Activated naive CD4-positive, alpha-beta T cell treated with anti-CD3 and anti-CD28 coated beads for 36 hours (primary cell): ENCODE data around the gene C8G. TPM values are rescaled to one million over a fixed set of nuclear protein-coding genes. Genes with fewer than 3 reads are reported as not detected.

Experiments
- CTCF ChIA-PET: fragments of 350-600 bp; sonication (Branson Sonifier 250); formaldehyde crosslinking; loops from one replicate; lab custom pipeline; 2021; ENCODE audit warnings: antibody characterized with exemption; lab: Charles Lee
- DNase-seq: peaks from one replicate; pipeline ENCODE4 v3.0.0-alpha.2; 2020
- H3K27ac Mint-ChIP-seq: one replicate; pipeline ENCODE4 v1.8.0; 2021; ENCODE audit warnings: mild to moderate bottlenecking, mixed read lengths
- H3K27me3 Mint-ChIP-seq: one replicate; pipeline ENCODE4 v1.8.0; 2021; ENCODE audit warnings: low read depth, mixed read lengths
- H3K36me3 Mint-ChIP-seq: one replicate; pipeline ENCODE4 v1.8.0; 2021; ENCODE audit warnings: low read depth, mixed read lengths
- H3K4me1 Mint-ChIP-seq: one replicate; pipeline ENCODE4 v1.8.0; 2021; ENCODE audit warnings: low read depth, mixed read lengths
- H3K4me3 Mint-ChIP-seq: one replicate; pipeline ENCODE4 v1.8.0; 2021; ENCODE audit warnings: mild to moderate bottlenecking, moderate library complexity, mixed read lengths
- H3K9me3 Mint-ChIP-seq: one replicate; pipeline ENCODE4 v1.8.0; 2021; ENCODE audit warnings: mixed read lengths
- intact Hi-C: fragments of 100-400 bp; cut with micrococcal nuclease; formaldehyde crosslinking; loops from one replicate; pipeline ENCODE4 v1.15.1; 2023
- total RNA-seq, 2 experiments: library from RNA; stranded (reverse); gene quantifications; one replicate each; pipeline ENCODE4 v1.2.3, GENCODE V29; 2021

C8G gene
- total RNA-seq, 2 experiments from 2014 or later, result 0.83 TPM; not detected in 1

DNA sequence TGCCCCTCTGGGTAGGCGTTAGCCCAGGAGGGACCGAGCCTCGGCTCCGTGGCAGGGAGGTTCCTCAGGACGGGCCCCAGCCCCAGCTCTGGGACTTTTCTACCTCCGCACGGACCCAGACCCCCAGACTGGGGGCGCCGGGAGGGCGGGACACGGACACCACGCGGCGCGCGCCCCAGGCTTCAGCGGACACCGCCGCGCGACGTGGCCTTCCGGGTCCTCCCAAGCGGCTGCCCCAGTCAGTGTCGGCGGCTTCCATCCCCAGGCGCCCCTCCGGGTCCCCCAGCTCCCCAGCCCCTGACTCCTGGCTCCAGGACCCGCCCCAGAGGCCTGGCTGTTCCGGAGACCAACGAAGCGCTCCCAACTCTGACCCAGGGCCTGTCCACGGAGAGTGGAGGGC, 40.8 kb downstream of the C8G start:
- CTCF ChIA-PET, result interaction anchor here (1.5 kb wide), 1 partner anchor 38 kb away, joined by 6 read pairs; no protein-coding TSS in a partner anchor
- Mint-ChIP-seq H3K4me1 (no peaks in the 10 kb centered on the region), H3K27me3 (peaks cover 18% of the 10 kb centered on the region)

DNA sequence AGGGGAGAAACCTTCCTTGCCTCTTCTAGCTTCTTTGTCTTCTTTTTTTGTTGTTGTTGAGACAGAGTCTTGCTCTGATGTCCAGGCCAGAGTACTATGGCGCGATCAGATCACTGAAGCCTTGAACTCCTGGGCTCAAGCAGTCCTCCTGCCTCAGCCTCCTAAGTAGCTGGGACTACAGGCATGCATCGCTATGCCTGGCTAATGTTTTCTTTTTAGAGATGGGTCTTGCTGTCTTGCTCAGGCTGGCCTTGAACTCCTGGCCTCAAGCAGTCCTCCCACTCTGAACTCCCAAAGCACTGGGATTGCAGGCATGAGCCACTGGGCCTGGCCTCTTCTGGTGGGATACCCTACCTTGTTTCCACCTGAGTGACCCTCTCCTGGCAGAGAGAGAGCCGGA, 43.8 kb downstream of the C8G start:
- intact Hi-C loops, result no loop called here
- Mint-ChIP-seq H3K4me1 (peaks cover 12% of the 10 kb centered on the region), H3K27ac (no peak overlapping the region), H3K27me3 (peaks cover 10% of the 10 kb centered on the region), H3K9me3 (no peaks in the 10 kb centered on the region), H3K36me3 (peaks cover 7% of the 10 kb centered on the region), H3K4me3 (no peak overlapping the region)
- CTCF ChIA-PET, result interaction anchor here (0.6 kb wide), 1 partner anchor 11 kb away, joined by 3 read pairs; no protein-coding TSS in a partner anchor
- no peak for DNase-seq

More for the DNA sequence above, 40.8 kb downstream of the C8G start:
- no peaks in the 10 kb centered on the region for H3K36me3 Mint-ChIP-seq
- intact Hi-C loops, result no loop called here
- no peak for DNase-seq
- no peak overlapping the region for H3K4me3 Mint-ChIP-seq
- H3K27ac Mint-ChIP-seq, result no peak overlapping the region
- H3K9me3 Mint-ChIP-seq, result no peaks in the 10 kb centered on the region

DNA sequence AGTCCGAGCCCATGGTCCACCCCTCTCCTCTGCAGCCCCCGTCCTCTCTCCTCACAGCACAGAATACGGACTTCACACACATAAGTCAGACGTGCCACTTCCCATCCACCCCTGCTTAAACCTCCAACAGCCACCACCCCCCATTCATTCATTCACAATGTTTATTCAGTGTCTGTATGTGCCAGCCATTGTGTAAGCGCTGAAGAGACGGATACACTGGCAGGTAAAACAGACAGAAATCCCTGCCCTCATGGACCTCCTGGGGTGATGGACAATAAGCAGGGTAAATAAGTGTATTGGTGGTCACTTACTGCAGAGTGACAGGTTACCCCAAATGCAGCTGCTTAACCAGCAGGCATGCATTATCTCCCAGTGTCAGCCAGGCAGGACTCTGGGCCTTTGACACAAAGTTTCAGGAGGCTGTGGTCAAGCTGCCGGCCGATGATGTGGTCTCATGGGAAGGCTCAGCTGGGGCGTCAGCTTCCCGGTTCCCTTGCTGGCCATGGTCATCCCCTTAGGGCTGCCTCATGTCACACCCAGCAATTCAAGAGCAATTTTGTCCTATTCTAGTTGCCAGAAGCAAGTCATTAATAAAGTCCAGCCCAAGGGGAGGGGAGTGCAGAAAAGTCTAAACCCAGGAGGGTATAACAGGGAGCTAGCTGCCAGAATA, 45.3 kb downstream of the C8G start:
- DNase-seq, result no peak
- no peaks in the 10 kb centered on the region for H3K9me3 Mint-ChIP-seq
- H3K27me3 Mint-ChIP-seq, result peaks cover 6% of the 10 kb centered on the region
- peaks cover 12% of the 10 kb centered on the region for H3K4me1 Mint-ChIP-seq
- H3K4me3 Mint-ChIP-seq, result no peak overlapping the region
- peaks cover 9% of the 10 kb centered on the region for H3K36me3 Mint-ChIP-seq
- CTCF ChIA-PET, result interaction anchor here (1.7 kb wide), 1 partner anchor 45 kb away, joined by 6 read pairs; no protein-coding TSS in a partner anchor
- intact Hi-C loops, result loop anchor here (5.0 kb wide), 1 partner anchor 88 kb away; no protein-coding TSS in a partner anchor
- no peak overlapping the region for H3K27ac Mint-ChIP-seq

DNA sequence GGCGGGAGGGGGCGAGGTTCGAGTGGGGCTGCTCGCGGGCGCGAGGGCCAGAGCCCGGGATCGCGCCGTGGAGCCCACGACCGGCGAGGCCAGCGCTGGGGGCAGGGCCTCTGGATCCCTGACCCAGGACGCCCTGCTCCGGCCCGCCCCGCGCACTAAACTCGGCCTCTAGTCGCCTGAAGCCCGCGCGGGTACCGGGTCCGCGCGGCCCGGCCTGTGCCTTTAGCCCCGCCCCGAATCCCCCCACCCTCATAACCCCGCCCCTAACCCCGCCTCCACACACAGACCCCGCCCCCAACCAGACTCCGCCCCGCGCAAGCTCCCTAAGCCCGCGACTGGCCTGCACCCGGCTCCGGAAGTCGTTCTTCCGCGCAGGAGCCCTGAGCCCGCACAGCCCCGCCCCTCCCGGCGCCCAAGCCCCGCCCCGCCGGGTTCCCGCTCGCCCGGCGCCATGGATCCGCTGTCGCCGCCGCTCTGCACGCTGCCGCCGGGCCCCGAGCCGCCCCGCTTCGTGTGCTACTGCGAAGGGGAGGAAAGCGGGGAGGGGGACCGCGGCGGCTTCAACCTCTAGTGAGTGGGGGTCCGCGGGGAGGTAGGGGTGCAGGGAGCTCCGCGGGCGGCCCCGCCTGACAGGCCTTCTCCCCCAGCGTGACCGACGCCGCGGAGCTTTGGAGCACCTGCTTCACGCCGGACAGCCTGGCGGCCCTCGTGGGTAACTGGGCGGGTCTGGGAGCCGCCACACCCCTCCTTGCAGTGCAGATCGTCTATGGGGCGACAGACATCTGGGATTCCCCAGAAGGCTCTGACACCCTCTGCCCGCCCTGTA, 47.2 kb downstream of the C8G start, which contains the start of gene PAXX:
Gene PAXX (plus strand): TSS at position 430 of the 826 bp plus-strand sequence. CDS start 22 bp downstream, at position 452.
- peaks cover 16% of the 10 kb centered on the region for H3K4me1 Mint-ChIP-seq

DNA sequence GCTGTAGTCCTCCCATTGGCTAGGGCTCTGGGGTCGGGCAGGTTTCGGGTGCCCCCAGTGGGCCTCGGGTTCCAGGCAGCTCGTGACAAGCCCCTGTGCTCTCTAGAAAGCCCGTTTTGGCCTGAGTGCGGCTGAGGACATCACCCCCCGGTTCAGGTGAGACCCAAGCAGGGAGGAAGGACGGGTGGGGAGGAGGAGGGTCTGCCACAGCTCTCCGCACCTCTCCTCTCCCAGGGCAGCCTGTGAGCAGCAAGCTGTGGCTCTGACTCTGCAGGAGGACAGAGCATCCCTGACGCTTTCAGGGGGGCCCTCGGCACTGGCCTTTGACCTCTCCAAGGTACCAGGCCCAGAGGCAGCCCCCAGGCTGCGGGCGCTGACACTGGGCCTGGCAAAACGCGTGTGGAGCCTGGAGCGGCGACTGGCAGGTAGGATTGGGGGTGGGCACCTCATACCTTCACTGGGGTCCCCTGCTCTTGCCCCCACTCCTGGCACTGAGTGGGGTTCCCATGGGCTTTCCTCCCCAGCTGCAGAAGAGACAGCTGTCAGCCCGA, 47.9 kb downstream of the C8G start:
- peak overlapping the region; percentile 81 for H3K27ac Mint-ChIP-seq
- peaks cover 9% of the 10 kb centered on the region for H3K36me3 Mint-ChIP-seq
- CTCF ChIA-PET, result interaction anchor here (0.9 to 2.8 kb wide), 5 partner anchors 10 to 215 kb away, joined by 3 to 13 read pairs (median 3); partner anchors contain the start of gene ABCA2
- peaks cover 20% of the 10 kb centered on the region for H3K4me1 Mint-ChIP-seq
- intact Hi-C loops, result loop anchor here (1.0 to 5.0 kb wide), 6 partner anchors 43 to 202 kb away; partner anchors contain the start of genes AJM1, RABL6, TMEM141 and TRAF2
- peak overlapping the region; percentile 83 for H3K4me3 Mint-ChIP-seq
- no peaks in the 10 kb centered on the region for H3K9me3 Mint-ChIP-seq
- DNase-seq, result no peak
- peaks cover 6% of the 10 kb centered on the region for H3K27me3 Mint-ChIP-seq

More for the DNA sequence above, 47.2 kb downstream of the C8G start, which contains the start of gene PAXX:
- Mint-ChIP-seq H3K36me3 (peaks cover 9% of the 10 kb centered on the region), H3K4me3 (peak within 1 kb of the TSS; percentile 83), H3K27me3 (peaks cover under 1% of the 10 kb centered on the region), H3K27ac (peak within 1 kb of the TSS; percentile 81), H3K9me3 (no peaks in the 10 kb centered on the region)
- intact Hi-C loops, result loop anchor here (1.0 to 5.0 kb wide), 6 partner anchors 42 to 201 kb away; partner anchors contain the start of genes AJM1, RABL6, TMEM141 and TRAF2
- CTCF ChIA-PET, result interaction anchor here (0.9 to 2.8 kb wide), 5 partner anchors 11 to 214 kb away, joined by 3 to 13 read pairs (median 4); partner anchors contain the start of gene ABCA2
- peak; percentile 95 for DNase-seq

DNA sequence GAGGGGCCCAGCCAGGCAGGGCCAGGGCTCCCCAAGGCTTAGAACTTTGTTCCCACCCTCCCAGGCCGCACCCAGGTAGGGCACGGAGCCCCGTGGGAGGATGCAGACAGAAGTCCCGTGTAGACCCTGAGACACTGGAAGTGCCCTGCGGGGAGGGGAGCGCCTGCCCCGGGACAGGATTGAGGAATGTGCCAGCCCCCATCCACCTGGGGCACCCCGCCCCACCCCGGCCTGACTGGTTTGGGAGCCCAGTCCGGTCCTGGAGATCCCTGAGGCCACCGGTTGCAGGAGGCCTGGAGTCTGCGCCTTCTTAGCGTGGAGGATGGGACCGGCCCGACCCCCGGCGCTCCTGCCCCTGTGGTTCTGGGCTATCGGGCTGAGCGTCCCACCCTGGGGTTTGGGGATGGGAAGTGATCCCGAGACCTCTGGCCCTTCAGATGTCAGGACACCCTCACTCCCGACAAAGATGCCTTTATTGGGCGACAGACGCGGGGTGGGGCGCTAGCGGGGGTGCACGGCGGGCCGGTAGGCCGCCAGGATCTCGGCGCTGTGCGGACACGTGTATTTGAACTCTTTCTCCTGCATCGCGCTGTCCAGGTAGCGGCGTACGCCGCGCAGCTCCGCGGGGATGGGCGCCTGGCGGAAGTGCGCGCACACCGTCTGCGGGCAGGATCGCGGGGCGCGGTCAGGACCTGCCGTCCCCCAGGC, 49.3 kb downstream of the C8G start:
- intact Hi-C loops, result loop anchor here (5.0 kb wide), 1 partner anchor 92 kb away; no protein-coding TSS in a partner anchor
- peaks cover 9% of the 10 kb centered on the region for H3K36me3 Mint-ChIP-seq
- H3K4me1 Mint-ChIP-seq, result peaks cover 21% of the 10 kb centered on the region
- H3K4me3 Mint-ChIP-seq, result peak overlapping the region; percentile 83
- no peak for DNase-seq
- H3K27ac Mint-ChIP-seq, result no peak overlapping the region
- H3K27me3 Mint-ChIP-seq, result peaks cover 13% of the 10 kb centered on the region
- no peaks in the 10 kb centered on the region for H3K9me3 Mint-ChIP-seq
- CTCF ChIA-PET, result interaction anchor here (0.7 to 2.8 kb wide), 3 partner anchors 35 to 52 kb away, joined by 3 to 13 read pairs (median 3); partner anchors contain the start of genes ABCA2 and C8G

DNA sequence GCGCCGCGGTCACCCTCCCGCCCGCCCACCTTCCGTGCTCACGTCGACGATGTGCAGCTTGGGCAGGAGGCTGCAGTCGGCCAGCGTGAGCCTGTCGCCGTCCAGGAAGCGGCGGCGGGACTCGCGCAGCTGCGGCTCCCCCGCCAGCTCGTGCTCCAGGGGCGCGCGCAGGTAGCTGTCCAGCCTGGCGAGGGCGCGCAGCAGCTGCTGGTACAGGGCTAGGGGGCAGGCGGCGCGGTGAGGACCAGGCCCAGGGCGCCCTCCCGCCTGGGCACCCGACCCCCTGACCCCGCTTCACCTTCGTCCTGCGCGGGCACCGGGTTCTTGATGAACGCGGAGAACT, 49.8 kb downstream of the C8G start:
- Mint-ChIP-seq H3K27ac (no peak overlapping the region), H3K36me3 (peaks cover 9% of the 10 kb centered on the region), H3K9me3 (no peaks in the 10 kb centered on the region), H3K4me3 (no peak overlapping the region), H3K4me1 (peaks cover 21% of the 10 kb centered on the region), H3K27me3 (peaks cover 13% of the 10 kb centered on the region)
- intact Hi-C loops, result loop anchor here (5.0 kb wide), 1 partner anchor 93 kb away; no protein-coding TSS in a partner anchor
- CTCF ChIA-PET, result no interaction called here
- no peak for DNase-seq

DNA sequence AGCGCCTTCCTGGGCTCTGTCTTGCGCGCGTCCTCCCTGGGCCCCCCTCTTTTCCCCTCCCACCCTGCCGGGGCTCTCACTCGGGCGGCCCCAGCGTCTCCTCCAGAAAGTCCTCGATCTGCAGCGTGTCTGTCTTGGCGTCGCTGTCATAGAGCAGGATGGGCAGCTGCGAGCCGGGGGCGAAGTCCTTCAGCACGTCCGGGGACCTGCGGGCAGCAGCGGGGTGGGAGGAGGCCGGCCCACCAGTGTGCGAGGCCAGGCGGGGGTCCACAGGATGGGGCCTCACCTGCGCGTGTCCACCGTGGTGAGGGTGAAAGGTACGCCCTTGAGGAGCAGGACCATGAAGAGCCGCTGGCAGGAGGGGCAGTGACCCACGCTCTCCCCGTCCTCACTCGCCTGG, 50.3 kb downstream of the C8G start:
- peaks cover 25% of the 10 kb centered on the region for H3K4me1 Mint-ChIP-seq
- no peak overlapping the region for H3K4me3 Mint-ChIP-seq
- CTCF ChIA-PET, result interaction anchor here (0.5 to 1.6 kb wide), 4 partner anchors 34 to 294 kb away, joined by 3 to 15 read pairs (median 4); no protein-coding TSS in a partner anchor
- H3K27ac Mint-ChIP-seq, result no peak overlapping the region
- no peaks in the 10 kb centered on the region for H3K9me3 Mint-ChIP-seq
- no peak for DNase-seq
- peaks cover 13% of the 10 kb centered on the region for H3K27me3 Mint-ChIP-seq
- intact Hi-C loops, result no loop called here
- peaks cover 9% of the 10 kb centered on the region for H3K36me3 Mint-ChIP-seq

DNA sequence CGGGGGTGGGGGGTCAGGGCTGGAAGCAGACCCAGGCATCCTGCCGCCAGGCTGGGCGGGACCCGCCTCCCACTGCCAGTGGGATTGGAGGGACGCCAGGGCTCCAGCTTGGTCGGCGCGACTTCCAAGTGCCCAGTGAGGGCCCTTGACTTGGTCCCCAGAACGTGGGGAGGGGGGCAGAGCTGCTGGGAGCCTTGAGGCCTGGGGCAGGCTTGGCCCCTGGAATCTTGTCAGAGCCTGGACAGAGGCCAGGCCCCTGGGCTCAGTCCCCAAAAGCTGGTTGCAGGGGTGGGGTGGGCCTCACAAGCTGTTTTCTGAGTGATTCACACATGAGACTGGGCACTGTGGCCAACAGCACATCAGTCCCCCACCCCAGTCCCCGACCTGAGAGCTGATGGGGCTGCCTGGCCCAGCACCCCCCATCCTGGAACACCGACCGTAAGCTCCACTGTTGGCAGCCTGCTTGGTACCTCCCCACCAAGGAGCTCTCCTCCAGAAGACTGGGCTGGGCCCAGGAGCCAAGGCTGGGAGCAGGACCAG, 50.8 kb downstream of the C8G start:
- Mint-ChIP-seq H3K4me1 (peaks cover 25% of the 10 kb centered on the region), H3K27me3 (peaks cover 13% of the 10 kb centered on the region), H3K27ac (no peak overlapping the region), H3K36me3 (peaks cover 9% of the 10 kb centered on the region), H3K4me3 (no peak overlapping the region), H3K9me3 (no peaks in the 10 kb centered on the region)
- intact Hi-C loops, result no loop called here
- no peak for DNase-seq
- CTCF ChIA-PET, result interaction anchor here (0.5 to 1.6 kb wide), 4 partner anchors 34 to 295 kb away, joined by 3 to 15 read pairs (median 4); no protein-coding TSS in a partner anchor
